A549 (cell line): Measurements from ENCODE around the gene COPZ2. TPM values are rescaled to one million over a fixed set of nuclear protein-coding genes. Genes with fewer than 3 reads are reported as not detected.

Source experiments
- ATAC-seq, 2 experiments: fragments of 200-7000 bp in 1 of 2; fragments of >200 bp in 1 of 2; cut with Nextera tagmentation in 1 of 2; cut with Tn5 transposase in 1 of 2; 3 replicates each; pipeline versions ENCODE4 v1.8.0 to v1.9.1; 2018 to 2020; ENCODE audit warnings: mild to moderate bottlenecking in 1 of 2, moderate library complexity in 1 of 2
- CTCF ChIA-PET: fragments of 300-600 bp; sonication (Branson Sonifier 250); formaldehyde crosslinking; extraction: SDS; loops from one replicate; lab custom pipeline; 2021; ENCODE audit warnings: antibody characterized with exemption, inconsistent platforms; lab: Yijun Ruan, JAX
- POLR2A ChIA-PET: fragments of 350-600 bp; formaldehyde crosslinking; extraction: SDS; loops from one replicate; lab custom pipeline; 2021; ENCODE audit warnings: antibody characterized with exemption, inconsistent platforms; lab: Yijun Ruan, JAX
- DNase-seq, 2 experiments: peaks; one replicate each; pipeline versions ENCODE4 v3.0.0 to v3.0.0-alpha.2; 2011 to 2016; ENCODE audit warnings: low read depth in 1 of 2, low spot score in 1 of 2
- FAIRE-seq: peaks from 2 replicates; lab custom pipeline; 2011; peaks lifted over from hg19 to GRCh38; lab: Jason Lieb, UNC
- H3K27ac ChIP-seq, 2 experiments: fragments of >200 bp; sonication (Bioruptor Twin); formaldehyde crosslinking; 3 replicates each; pipeline ENCODE4 v1.5.1; 2016 to 2017
- H3K4me1 ChIP-seq: fragments of >200 bp; sonication (Bioruptor Twin); formaldehyde crosslinking; 3 replicates; pipeline ENCODE4 v1.6.1; 2016
- H3K4me2 ChIP-seq: fragments of >200 bp; sonication (Bioruptor Twin); formaldehyde crosslinking; 3 replicates; pipeline ENCODE4 v1.6.1; 2016
- H3K4me3 ChIP-seq: fragments of >200 bp; sonication (Bioruptor Twin); formaldehyde crosslinking; 3 replicates; pipeline ENCODE4 v1.5.1; 2016
- H3K9me3 ChIP-seq: fragments of >200 bp; sonication (Bioruptor Twin); formaldehyde crosslinking; 3 replicates; pipeline ENCODE4 v1.6.1; 2016
- CHD2 ChIP-seq: fragments of 150-350 bp; IDR thresholded peaks from 2 replicates; pipeline ENCODE4 v1.6.1; 2014; ENCODE audit warnings: low read length; ENCODE audit not compliant: partially characterized antibody
- EHF ChIP-seq: fragments of 250-450 bp; sonication (Bioruptor Pico); IDR thresholded peaks from 2 replicates; pipeline ENCODE4 v1.5.0; 2020; ENCODE audit warnings: mild to moderate bottlenecking
- FOSL2 ChIP-seq, 2 experiments: fragments of 450-650 bp in 1 of 2; fragments of >200 bp in 1 of 2; sonication (Bioruptor Twin) in 1 of 2; formaldehyde crosslinking; IDR thresholded peaks; 2 replicates each; pipeline versions ENCODE4 v1.5.0 to v1.6.1; 2016 to 2020; ENCODE audit warnings: mild to moderate bottlenecking in 1 of 2, moderate library complexity in 1 of 2
- FOXS1 ChIP-seq: fragments of 250-450 bp; sonication (Bioruptor Pico); IDR thresholded peaks from 2 replicates; pipeline ENCODE4 v1.5.0; 2020; ENCODE audit warnings: mild to moderate bottlenecking, moderate library complexity
- HDAC2 ChIP-seq: fragments of 200-600 bp; sonication (generic); IDR thresholded peaks from 2 replicates; pipeline ENCODE4 v1.6.1; 2016
- JUNB ChIP-seq: fragments of >200 bp; sonication (Bioruptor Twin); formaldehyde crosslinking; IDR thresholded peaks from 2 replicates; pipeline ENCODE4 v1.6.1; 2016
- KDM1A ChIP-seq: fragments of 200-600 bp; sonication (generic); IDR thresholded peaks from 2 replicates; pipeline ENCODE4 v1.6.1; 2016; ENCODE audit warnings: low read depth, mild to moderate bottlenecking
- MAFK ChIP-seq: fragments of 450-650 bp; IDR thresholded peaks from 2 replicates; pipeline ENCODE4 v1.6.1; 2014; ENCODE audit not compliant: partially characterized antibody
- MAZ ChIP-seq: fragments of 150-350 bp; IDR thresholded peaks from 2 replicates; pipeline ENCODE4 v1.6.1; 2014; ENCODE audit warnings: antibody characterized with exemption, low read depth, low read length, borderline replicate concordance
- NPAS2 ChIP-seq: fragments of 250-450 bp; sonication (Bioruptor Pico); IDR thresholded peaks from 2 replicates; pipeline ENCODE4 v1.8.0; 2022; ENCODE audit warnings: mild to moderate bottlenecking, moderate library complexity, borderline replicate concordance
- RAD21 ChIP-seq, 2 experiments: fragments of >200 bp in 1 of 2; sonication (Bioruptor Twin) in 1 of 2; formaldehyde crosslinking in 1 of 2; IDR thresholded peaks in 1 of 2; conservative IDR thresholded peaks in 1 of 2; 2 replicates in 1 of 2; 3 replicates in 1 of 2; pipeline ENCODE4 v1.6.1; 2012 to 2018; ENCODE audit warnings: inconsistent platforms in 1 of 2
- RCOR1 ChIP-seq: fragments of 150-350 bp; IDR thresholded peaks from 2 replicates; pipeline ENCODE4 v1.6.1; 2014; ENCODE audit warnings: antibody characterized with exemption, low read length, low read depth
- SREBF2 ChIP-seq: fragments of 450-650 bp; IDR thresholded peaks from 2 replicates; pipeline ENCODE4 v1.6.1; 2014; ENCODE audit warnings: mild to moderate bottlenecking, moderate library complexity
- TP53 ChIP-seq: fragments of 250-450 bp; sonication (Bioruptor Pico); IDR thresholded peaks from 2 replicates; pipeline ENCODE4 v1.5.0; 2021; ENCODE audit warnings: mild to moderate bottlenecking, moderate library complexity
- ZNF302 ChIP-seq: fragments of 250-450 bp; sonication (Bioruptor Pico); IDR thresholded peaks from 2 replicates; pipeline ENCODE4 v1.9.0; 2021; ENCODE audit warnings: inconsistent platforms, mild to moderate bottlenecking, moderate library complexity
- WGBS: methylation state at CpG from one replicate; pipeline ENCODE4 v1.1.6; 2017; ENCODE audit errors: missing lambda C conversion rate; 5-methylcytosine and 5-hydroxymethylcytosine counted together
- polyA plus RNA-seq, 4 experiments: library from polyadenylated mRNA; depleted of rRNA in 3 of 4; stranded (reverse); fragments of >200 nt; fragmentation: RNase III in 1 of 4; extraction: RNeasy Plus Mini Kit Qiagen cat#74134 plus additional on column Dnase treatment in 1 of 4; gene quantifications; 2 replicates in 3 of 4; 3 replicates in 1 of 4; pipeline ENCODE4 v1.2.3, GENCODE V29; 2011 to 2017
- TF ChIP-seq, protein P1 (sequence below): IDR thresholded peaks from 2 replicates; pipeline ENCODE4 v1.6.1; 2012
- TF ChIP-seq, protein P2 (sequence below): fragments of 250-450 bp; sonication (Bioruptor Pico); IDR thresholded peaks from 2 replicates; pipeline ENCODE4 v1.5.0; 2020; ENCODE audit warnings: low read depth, mild to moderate bottlenecking, moderate library complexity
- TF ChIP-seq, protein P3 (sequence below): fragments of 200-600 bp; sonication (generic); IDR thresholded peaks from 2 replicates; pipeline ENCODE4 v1.6.1; 2016; ENCODE audit warnings: antibody characterized with exemption, mild to moderate bottlenecking, moderate library complexity
- TF ChIP-seq, protein P4 (sequence below): fragments of >200 bp; sonication (Bioruptor Twin); formaldehyde crosslinking; IDR thresholded peaks from 2 replicates; pipeline ENCODE4 v1.6.1; 2016
- TF ChIP-seq, protein P5 (sequence below): fragments of 250-450 bp; sonication (Bioruptor Pico); IDR thresholded peaks from 2 replicates; pipeline ENCODE4 v1.5.0; 2021; ENCODE audit warnings: mild to moderate bottlenecking, moderate library complexity, borderline replicate concordance

The COPZ2 gene
- polyA plus RNA-seq, 2 of the 4 experiments (the other 2 are of a cell fraction) = 10.6 to 19.3 TPM

DNA sequence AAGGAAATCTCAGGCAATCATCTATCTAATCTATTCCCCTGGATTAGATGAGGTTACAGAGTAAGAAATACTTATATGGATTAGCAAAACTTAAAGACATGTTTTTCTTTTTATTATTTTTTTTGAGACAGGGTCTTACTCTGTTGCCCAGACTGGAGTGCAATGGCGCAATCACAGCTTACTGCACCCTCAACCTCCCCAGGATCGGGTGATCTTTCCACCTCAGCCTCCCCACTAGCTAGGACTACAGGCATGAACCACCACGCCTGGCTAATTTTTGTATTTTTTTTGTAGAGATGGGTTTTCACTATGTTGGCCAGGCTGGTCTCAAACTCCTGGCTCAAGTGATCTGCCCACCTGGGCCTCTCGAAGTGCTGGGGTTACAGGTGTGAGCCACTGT lies 7.3 kb upstream of the COPZ2 start:
- FAIRE-seq (no peak), ATAC-seq (no peak), DNase-seq (no peak)
- TF ChIP-seq KDM1A = no peak
- TF ChIP-seq, protein P1, sequence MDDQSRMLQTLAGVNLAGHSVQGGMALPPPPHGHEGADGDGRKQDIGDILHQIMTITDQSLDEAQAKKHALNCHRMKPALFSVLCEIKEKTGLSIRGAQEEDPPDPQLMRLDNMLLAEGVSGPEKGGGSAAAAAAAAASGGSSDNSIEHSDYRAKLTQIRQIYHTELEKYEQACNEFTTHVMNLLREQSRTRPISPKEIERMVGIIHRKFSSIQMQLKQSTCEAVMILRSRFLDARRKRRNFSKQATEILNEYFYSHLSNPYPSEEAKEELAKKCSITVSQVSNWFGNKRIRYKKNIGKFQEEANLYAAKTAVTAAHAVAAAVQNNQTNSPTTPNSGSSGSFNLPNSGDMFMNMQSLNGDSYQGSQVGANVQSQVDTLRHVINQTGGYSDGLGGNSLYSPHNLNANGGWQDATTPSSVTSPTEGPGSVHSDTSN = no peak
- TF ChIP-seq ZNF302 = no peak
- TF ChIP-seq TP53 = no peak
- TF ChIP-seq, protein P2, sequence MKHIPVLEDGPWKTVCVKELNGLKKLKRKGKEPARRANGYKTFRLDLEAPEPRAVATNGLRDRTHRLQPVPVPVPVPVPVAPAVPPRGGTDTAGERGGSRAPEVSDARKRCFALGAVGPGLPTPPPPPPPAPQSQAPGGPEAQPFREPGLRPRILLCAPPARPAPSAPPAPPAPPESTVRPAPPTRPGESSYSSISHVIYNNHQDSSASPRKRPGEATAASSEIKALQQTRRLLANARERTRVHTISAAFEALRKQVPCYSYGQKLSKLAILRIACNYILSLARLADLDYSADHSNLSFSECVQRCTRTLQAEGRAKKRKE (CRISPR knock-in tag) = no peak
- no peak for TF ChIP-seq RCOR1
- TF ChIP-seq, protein P3, sequence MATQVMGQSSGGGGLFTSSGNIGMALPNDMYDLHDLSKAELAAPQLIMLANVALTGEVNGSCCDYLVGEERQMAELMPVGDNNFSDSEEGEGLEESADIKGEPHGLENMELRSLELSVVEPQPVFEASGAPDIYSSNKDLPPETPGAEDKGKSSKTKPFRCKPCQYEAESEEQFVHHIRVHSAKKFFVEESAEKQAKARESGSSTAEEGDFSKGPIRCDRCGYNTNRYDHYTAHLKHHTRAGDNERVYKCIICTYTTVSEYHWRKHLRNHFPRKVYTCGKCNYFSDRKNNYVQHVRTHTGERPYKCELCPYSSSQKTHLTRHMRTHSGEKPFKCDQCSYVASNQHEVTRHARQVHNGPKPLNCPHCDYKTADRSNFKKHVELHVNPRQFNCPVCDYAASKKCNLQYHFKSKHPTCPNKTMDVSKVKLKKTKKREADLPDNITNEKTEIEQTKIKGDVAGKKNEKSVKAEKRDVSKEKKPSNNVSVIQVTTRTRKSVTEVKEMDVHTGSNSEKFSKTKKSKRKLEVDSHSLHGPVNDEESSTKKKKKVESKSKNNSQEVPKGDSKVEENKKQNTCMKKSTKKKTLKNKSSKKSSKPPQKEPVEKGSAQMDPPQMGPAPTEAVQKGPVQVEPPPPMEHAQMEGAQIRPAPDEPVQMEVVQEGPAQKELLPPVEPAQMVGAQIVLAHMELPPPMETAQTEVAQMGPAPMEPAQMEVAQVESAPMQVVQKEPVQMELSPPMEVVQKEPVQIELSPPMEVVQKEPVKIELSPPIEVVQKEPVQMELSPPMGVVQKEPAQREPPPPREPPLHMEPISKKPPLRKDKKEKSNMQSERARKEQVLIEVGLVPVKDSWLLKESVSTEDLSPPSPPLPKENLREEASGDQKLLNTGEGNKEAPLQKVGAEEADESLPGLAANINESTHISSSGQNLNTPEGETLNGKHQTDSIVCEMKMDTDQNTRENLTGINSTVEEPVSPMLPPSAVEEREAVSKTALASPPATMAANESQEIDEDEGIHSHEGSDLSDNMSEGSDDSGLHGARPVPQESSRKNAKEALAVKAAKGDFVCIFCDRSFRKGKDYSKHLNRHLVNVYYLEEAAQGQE = no peak
- TF ChIP-seq, protein P4, sequence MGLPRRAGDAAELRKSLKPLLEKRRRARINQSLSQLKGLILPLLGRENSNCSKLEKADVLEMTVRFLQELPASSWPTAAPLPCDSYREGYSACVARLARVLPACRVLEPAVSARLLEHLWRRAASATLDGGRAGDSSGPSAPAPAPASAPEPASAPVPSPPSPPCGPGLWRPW = no peak
- TF ChIP-seq CHD2 = no peak
- TF ChIP-seq MAZ = no peak
- TF ChIP-seq, protein P5, sequence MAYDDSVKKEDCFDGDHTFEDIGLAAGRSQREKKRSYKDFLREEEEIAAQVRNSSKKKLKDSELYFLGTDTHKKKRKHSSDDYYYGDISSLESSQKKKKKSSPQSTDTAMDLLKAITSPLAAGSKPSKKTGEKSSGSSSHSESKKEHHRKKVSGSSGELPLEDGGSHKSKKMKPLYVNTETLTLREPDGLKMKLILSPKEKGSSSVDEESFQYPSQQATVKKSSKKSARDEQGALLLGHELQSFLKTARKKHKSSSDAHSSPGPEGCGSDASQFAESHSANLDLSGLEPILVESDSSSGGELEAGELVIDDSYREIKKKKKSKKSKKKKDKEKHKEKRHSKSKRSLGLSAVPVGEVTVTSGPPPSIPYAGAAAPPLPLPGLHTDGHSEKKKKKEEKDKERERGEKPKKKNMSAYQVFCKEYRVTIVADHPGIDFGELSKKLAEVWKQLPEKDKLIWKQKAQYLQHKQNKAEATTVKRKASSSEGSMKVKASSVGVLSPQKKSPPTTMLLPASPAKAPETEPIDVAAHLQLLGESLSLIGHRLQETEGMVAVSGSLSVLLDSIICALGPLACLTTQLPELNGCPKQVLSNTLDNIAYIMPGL (CRISPR knock-in tag) = no peak
- no peak for TF ChIP-seq FOXS1 (CRISPR knock-in tag)
- no peak for TF ChIP-seq MAFK
- TF ChIP-seq SREBF2 = no peak
- TF ChIP-seq HDAC2 = no peak
- TF ChIP-seq JUNB = no peak
- TF ChIP-seq RAD21 (conservative IDR thresholded peaks at IDR 0.05 in 1 of 2, IDR thresholded peaks at IDR 0.05 in 1 of 2) = no peak
- TF ChIP-seq NPAS2 (CRISPR knock-in tag) = no peak
- TF ChIP-seq FOSL2 (IDR thresholded peaks at IDR 0.05) = no peak
- TF ChIP-seq FOSL2 (CRISPR knock-in tag; IDR thresholded peaks at IDR 0.05) = no peak
- no peak for TF ChIP-seq EHF (CRISPR knock-in tag)
- Histone ChIP-seq H3K9me3 (no peaks in the 10 kb centered on the region), H3K27ac (no peak overlapping the region), H3K4me2 (no peak overlapping the region), H3K4me1 (peaks cover 22% of the 10 kb centered on the region), H3K4me3 (no peak overlapping the region)
- ChIA-PET CTCF (interaction anchor here (0.6 to 46.6 kb wide), 10 partner anchors 10 to 543 kb away, joined by 3 to 1398 read pairs (median 4); partner anchors contain the start of gene COPZ2), POLR2A (interaction anchor here (0.6 to 6.7 kb wide), 4 partner anchors 9 to 88 kb away, joined by 3 to 59 read pairs (median 12); no protein-coding TSS in a partner anchor)
- WGBS = 90% methylated on average over 4 of the region's 4 CpGs
